HuH-7 (cell line): ENCODE results near the gene MAGI1.
"Not testable (repeated sequence)": the region's sequence is repeated elsewhere in the genome, so short reads cannot be mapped to it uniquely, and the experiment has no call there.

Experiments
- DNase-seq: peaks from one replicate; pipeline ENCODE4 v3.0.0; 2011; ENCODE audit warnings: low spot score

MAGI1 gene

DNA sequence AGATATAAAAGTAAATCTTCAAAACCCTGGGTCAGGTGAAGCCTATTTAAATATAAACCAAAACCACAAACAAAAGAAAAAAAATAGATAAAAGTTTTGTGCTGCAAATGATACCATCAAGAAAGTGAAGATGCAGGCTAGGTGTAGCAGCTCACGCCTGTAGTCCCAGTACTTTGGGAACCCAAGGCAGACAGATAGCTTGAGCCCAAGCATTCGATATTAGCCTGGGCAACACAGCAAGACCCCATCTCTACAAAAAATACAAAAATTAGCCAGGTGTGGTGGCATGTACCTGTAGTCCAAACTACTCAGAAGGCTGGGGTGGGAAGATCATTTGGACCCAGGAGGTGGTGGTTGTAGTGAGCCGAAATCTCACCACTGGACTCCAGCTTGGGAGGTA, 164.8 kb downstream of the MAGI1 start:
- no peak for DNase-seq

DNA sequence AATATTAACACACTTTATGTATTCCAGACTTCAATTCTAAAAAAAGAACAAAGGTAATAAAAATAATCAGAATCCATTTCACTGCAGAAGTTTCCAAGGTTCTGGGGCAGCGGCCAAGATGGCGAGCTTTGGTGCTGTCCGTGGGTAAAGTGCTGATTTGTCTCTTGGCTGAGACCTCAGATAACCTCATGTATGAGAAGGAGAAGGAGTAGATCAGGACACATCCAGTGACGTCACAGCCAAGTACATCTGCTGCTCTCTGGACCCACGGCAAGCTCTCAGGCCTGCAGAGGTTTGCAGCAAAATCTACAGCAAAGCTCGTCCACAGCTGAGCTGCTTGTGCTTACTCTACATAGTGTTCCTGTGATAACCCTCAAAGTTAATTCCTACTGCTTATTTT, 165.7 kb downstream of the MAGI1 start:
- DNase-seq: no peak

- DNase-seq: no peak
Observed at GRCh38 chr3:65871305-65872141, 167.2 kb downstream of the MAGI1 start.

- DNase-seq: no peak
Observed at GRCh38 chr3:65869798-65870197, 168.9 kb downstream of the MAGI1 start.

GRCh38 chr3:65867463-65868210, 171.1 kb downstream of the MAGI1 start:
- DNase-seq: no peak

- no peak for DNase-seq
Observed at GRCh38 chr3:65864357-65864904, 174.3 kb downstream of the MAGI1 start.

- DNase-seq: no peak
Observed at GRCh38 chr3:65861718-65862117, 177.0 kb downstream of the MAGI1 start.

GRCh38 chr3:65859612-65860011, 179.1 kb downstream of the MAGI1 start:
- DNase-seq: not testable (repeated sequence)

DNA sequence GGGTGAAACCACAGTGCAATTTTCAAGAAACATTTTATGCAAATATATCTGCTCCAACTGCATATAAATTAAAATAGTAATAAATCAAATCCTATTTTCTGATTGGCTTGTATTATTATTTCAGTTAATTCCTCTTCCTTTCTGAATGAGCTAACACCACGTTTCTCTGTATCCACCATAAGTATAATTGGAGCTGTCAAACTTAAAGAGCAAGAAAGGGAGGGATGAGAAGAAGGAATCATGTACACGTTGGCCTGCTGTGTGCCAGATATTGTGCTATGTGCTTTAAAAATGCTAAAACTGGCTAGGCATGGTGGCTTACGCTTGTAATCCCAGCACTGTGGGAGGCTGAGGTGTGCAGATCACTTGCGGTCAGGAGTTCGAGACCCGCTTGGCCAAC, 180.0 kb downstream of the MAGI1 start:
- no peak for DNase-seq

GRCh38 chr3:65857327-65857726, 181.4 kb downstream of the MAGI1 start:
- no peak for DNase-seq

DNA sequence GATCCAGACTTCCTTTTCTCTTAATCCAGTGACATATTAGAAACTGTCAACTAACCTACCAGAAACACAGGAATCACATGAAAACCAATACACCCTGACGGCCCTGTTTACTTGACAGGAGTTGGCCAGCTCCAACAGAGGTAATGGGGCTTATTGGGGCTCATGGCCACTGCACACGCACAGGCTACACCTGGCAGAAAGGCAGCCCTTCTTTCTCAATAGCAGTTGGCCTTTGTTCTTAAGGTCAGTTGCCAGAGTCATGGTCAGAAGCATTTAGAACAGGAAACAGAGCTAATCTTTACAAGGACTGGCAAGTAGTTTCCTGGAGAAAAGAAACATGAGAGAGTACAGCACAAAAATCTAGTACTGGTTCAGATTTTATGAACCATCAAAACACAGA, 181.8 kb downstream of the MAGI1 start:
- no peak for DNase-seq

DNA sequence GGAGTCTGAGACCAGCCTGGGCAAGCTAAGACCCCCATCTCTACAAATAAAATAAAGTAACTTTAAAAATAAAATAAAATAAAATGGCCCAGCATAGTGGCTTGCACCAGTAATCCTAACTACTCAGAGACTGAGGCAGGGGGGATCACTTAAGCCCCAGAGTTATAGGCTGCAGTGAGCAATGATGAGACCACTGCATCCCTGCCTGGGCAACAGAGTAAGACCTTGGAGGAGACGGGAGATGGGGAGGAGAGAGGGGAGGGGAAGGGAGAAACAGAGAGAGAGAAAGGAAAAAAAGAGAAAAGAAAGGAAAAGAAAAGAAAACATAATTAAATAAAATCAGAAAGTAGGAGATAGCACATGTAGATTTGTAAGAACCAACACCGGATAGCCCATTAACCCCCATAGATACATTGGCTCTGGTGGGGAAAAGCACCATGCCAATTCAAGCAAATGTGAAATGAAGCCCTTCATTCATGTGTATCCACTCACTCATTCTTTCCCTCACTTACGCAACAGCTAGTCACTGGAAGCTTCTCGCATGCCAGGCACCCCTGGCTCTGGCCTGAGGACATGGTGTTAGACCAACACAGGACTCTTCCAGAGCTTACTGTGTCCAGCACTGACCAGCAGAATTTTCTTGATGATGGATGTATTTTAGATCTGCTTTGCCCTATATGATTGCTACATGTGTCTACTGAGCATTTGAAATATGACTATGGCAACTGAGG, 183.2 kb downstream of the MAGI1 start:
- no peak for DNase-seq

DNA sequence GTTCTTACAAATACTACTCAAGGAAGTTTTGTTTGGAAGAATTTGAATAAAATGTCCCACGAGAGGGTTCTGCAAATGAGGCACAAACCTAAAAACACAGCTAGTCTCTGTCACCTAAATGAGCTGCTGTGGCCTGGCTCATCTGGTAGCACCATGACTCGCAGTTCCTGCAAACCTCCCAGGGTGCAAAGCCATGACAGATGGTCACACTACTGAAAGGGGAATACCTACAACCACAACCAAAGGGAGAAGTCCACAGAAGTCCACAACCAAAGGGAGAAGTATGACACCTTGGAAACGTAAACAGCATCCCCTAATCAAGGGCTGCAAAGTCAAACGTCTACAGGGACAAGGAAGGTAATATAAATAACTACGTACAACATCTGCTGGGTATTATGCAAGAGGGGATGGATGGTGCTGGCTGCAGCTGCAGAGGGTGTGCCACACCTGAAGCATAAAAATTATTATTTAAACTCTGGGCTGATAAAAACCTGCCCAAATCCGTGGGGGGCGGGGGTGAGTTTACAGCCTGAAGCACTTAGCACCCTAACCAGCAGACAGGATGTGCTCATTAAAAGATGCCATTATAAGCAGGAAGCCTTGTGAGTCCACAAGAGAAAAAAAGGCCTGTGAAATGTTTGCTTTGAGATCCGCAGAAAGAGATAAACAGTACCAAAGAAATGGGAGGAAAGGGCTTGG, 184.0 kb downstream of the MAGI1 start:
- DNase-seq: no peak

DNA sequence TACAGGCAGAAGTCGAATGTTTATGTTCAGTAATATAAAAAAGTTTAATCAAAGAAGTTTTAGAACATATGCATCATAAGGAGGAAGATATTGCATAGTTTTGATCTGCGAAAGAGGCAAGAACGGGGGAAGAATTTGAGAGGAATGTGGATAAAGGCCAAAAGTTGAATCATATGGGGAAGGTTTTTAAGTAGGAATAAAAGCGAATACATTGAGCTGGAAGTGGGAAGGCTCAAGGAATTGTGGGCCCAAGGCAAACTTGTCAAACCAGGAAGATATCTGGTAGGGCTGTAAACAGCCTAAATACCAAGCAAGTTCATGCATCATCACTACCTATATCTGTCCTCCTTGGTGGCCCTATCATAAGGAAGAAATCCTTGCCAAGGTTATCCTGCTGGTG, 186.9 kb downstream of the MAGI1 start:
- DNase-seq: no peak

GRCh38 chr3:65850261-65850660, 188.5 kb downstream of the MAGI1 start:
- no peak for DNase-seq

DNA sequence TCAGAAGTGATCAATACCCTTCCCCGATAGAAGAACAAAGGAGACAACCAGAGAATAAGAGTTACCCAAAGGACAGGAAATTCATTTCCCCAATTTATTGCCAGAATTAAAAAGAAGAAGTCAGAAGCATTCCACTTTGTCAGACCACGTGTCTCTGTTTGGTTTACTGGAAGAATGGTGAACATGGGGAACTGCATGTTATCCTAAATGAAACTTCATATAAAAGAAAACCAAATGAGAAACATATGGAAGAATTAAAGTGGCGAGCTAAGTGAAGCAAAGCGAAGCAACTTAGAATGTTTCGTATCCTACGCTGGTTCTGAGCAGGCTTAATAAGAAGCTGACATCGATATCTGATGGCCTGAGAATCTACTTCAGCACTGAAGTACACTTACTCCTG, 190.7 kb downstream of the MAGI1 start:
- DNase-seq: no peak

GRCh38 chr3:65846936-65847335, 191.8 kb downstream of the MAGI1 start:
- no peak for DNase-seq

GRCh38 chr3:65844370-65844769, 194.3 kb downstream of the MAGI1 start:
- DNase-seq: no peak

GRCh38 chr3:65843732-65844131, 195.0 kb downstream of the MAGI1 start:
- DNase-seq: no peak

DNA sequence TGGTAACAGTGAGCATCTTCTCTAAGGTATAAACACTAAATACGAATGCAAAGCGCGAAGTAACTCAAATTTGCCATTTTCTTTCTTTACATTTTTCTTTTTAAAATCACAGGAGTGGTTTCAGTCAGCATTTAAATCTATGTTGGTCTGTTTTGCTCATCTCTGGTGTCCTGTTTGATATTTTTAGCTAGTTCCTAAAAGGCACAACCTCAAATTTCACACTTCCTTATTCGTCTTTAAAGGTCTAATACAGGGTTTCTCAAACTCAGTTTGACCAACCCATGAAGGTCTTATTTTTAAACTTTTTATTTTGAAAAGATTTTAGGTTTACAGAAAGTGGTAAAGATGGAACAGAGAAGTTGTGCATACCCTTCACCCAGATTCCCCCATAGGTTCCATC, 201.1 kb downstream of the MAGI1 start:
- no peak for DNase-seq

DNA sequence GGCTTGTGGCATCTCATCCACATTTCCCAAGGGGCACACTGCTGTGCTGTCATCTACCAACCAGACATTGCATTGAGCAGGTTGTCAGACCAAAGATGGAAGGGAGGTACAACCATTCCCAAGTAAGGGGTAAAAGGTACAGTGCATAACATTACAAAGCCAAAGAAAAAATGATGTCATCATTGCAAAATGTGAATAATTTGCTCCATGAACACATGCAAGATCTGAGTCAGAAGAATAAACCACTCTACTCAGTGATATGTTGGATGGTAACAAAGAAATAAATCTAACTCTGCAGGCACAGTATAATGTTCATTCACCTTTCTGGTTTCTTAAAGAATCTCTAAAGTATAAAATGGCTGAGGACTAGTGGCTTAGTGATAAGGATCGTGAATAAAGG, 202.7 kb downstream of the MAGI1 start:
- no peak for DNase-seq
